ENCODE data around the gene LSM8.

LSM8 gene

DNA sequence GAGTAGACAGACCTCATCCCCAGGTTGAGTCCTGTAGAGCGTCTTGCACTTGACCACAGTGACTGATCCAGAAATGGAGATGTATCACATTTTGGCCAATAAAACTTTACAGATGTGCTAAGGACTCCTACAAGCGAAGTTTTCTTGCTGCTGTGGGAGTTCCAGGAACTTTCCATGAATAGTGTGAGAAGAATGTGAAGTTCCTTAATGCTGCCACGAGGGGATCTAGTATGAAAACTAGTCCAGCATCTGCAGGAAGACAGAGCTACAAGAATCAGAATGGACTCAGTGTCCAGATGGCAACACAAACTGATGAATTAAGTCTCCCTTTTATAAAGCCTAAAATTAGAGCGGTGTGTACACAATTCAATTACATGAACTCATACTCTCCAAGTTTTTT lies 14.8 kb upstream of the LSM8 start:
- Histone ChIP-seq H3K9me3 (ENCODE audit: insufficient read depth, low read depth, low read length) (no peaks in the 10 kb centered on the region), H3K9ac (ENCODE audit: low read depth, low read length) (no peak overlapping the region), H3K27me3 (ENCODE audit: insufficient read depth, low read length) (no peaks in the 10 kb centered on the region), H3K27ac (ENCODE audit: low read depth, low read length) (no peak overlapping the region), H3K36me3 (ENCODE audit: insufficient read depth, low read length) (no peaks in the 10 kb centered on the region), H3K4me3 (ENCODE audit: low read length) (no peak overlapping the region), H3K4me1 (ENCODE audit: insufficient read depth, low read length) (no peaks in the 10 kb centered on the region)
- 88% methylated on average over 4 of the region's 4 CpGs for WGBS

DNA sequence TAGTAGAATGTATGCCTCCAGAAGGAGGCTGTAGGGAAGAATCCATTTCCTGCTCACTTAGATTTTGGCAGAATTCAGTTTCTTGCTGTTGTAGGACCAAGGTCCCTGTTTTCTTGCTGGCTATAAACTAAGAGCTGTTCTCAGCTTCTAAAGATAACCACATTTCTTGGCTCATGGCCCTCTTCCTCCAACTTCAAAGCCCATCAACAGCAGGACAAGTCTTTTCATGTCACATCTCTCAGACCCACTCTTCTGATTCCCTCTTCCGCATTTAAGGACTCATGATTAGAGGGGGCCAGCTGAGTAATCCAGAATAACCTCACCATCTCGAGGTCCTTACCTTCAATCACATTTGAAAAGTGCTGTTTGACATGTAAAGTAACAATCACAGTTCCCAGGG lies 8.2 kb upstream of the LSM8 start:
- 69% methylated on average over 2 of the region's 2 CpGs for WGBS

DNA sequence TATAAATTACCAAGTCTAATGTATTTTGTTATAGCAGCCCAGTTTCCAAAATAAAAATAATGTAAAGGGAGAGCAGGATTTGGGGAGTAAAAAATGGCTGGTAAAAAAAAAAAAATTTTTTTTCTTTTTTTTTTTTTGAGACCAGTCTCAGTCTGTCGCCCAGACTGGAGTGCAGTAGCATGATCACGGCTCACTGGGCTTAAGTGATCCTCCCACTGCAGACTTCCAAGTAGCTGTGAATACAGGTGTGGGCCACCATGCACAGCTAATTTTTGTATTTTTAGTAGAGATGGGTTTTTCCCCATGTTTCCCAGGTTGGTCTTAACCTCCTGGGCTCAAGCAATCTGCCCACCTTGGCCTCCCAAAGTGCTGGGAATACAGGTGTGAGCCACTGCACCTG lies 4.8 kb upstream of the LSM8 start:
- Histone ChIP-seq H3K4me3 (ENCODE audit: low read length) (no peak overlapping the region), H3K36me3 (ENCODE audit: insufficient read depth, low read length) (no peaks in the 10 kb centered on the region), H3K27ac (ENCODE audit: low read depth, low read length) (no peak overlapping the region), H3K4me1 (ENCODE audit: insufficient read depth, low read length) (peaks cover 4% of the 10 kb centered on the region; the same call in 1 of the 2 replicates), H3K9me3 (ENCODE audit: insufficient read depth, low read depth, low read length) (no peaks in the 10 kb centered on the region), H3K27me3 (ENCODE audit: insufficient read depth, low read length) (no peaks in the 10 kb centered on the region), H3K9ac (ENCODE audit: low read depth, low read length) (no peak overlapping the region)
- 94% methylated on average over 2 of the region's 2 CpGs for WGBS

More for the DNA sequence above, 8.2 kb upstream of the LSM8 start:
- no peak overlapping the region for H3K27ac ChIP-seq (ENCODE audit: low read depth, low read length)
- no peak overlapping the region for H3K9ac ChIP-seq (ENCODE audit: low read depth, low read length)
- H3K4me3 ChIP-seq (ENCODE audit: low read length) = no peak overlapping the region
- H3K9me3 ChIP-seq (ENCODE audit: insufficient read depth, low read depth, low read length) = no peaks in the 10 kb centered on the region
- H3K27me3 ChIP-seq (ENCODE audit: insufficient read depth, low read length) = no peaks in the 10 kb centered on the region
- no peaks in the 10 kb centered on the region for H3K4me1 ChIP-seq (ENCODE audit: insufficient read depth, low read length)
- no peaks in the 10 kb centered on the region for H3K36me3 ChIP-seq (ENCODE audit: insufficient read depth, low read length)

DNA sequence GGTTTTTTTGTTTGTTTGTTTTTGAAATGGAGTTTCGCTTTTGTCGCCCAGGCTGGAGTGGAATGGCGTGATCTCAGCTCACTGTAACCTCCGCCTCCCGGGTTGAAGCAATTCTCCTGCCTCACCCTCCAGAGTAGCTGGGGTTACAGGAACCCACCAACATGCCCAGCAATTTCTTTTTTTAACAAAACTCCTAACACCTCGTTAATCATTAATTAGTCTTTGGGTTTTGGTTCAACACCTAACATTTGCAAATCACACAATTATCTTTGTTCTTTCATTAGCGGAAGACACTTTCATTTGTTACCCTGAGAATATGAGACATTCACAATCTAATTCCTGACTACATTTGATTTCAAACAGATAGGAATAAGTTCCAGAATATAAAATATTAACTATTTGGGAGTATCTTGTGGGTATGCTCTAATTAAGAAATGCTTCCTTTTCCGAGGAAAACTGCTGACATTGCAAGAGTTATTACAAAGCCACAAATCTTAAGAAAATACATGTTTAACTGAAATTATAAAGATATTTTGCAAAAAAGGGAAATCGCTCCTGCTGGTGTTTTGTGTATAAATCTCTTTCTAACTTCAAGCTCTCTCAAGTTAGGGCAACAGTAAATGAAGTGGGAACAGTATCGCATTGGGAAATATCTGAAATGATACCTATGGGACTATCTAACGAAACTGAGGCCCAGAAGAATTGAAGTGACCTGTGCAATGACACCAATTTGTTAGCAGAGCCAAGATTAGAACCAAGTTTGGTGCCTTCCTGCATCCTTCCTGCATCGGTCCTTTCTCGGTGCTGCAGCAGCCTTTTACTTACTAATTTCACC lies 1.2 kb upstream of the LSM8 start:
- Histone ChIP-seq H3K27ac (ENCODE audit: low read depth, low read length) (peak overlapping the region; percentile 86), H3K36me3 (ENCODE audit: insufficient read depth, low read length) (peaks cover 27% of the 10 kb centered on the region), H3K9ac (ENCODE audit: low read depth, low read length) (peak overlapping the region; percentile 97), H3K9me3 (ENCODE audit: insufficient read depth, low read depth, low read length) (no peaks in the 10 kb centered on the region), H3K4me3 (ENCODE audit: low read length) (peak overlapping the region; percentile 82), H3K27me3 (ENCODE audit: insufficient read depth, low read length) (no peaks in the 10 kb centered on the region), H3K4me1 (ENCODE audit: insufficient read depth, low read length) (peaks cover 9% of the 10 kb centered on the region; the same call in 1 of the 2 replicates)
- 83% methylated on average over 12 of the region's 13 CpGs for WGBS

DNA sequence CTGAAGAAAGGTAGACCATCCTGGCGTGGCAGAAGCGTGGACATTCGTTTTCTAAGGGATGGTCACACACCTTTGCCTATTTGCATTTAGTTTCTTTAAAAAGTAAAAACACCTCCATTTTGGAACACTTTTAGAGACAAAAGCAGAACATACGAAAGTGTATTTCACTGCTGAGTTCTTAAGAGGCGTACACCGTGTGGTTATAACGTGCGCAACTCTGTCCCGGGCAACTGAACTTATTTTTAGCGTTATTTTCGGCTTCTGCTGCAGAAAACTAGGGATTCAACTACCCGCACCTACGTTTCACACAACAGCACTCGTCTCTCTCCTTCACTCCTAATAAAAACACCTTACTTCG lies 557 bp upstream of the LSM8 start:
- Histone ChIP-seq H3K4me3 (ENCODE audit: low read length) (peak overlapping the region; percentile 82), H3K36me3 (ENCODE audit: insufficient read depth, low read length) (peaks cover 33% of the 10 kb centered on the region), H3K4me1 (ENCODE audit: insufficient read depth, low read length) (peaks cover 9% of the 10 kb centered on the region; the same call in 1 of the 2 replicates), H3K27me3 (ENCODE audit: insufficient read depth, low read length) (no peaks in the 10 kb centered on the region), H3K9me3 (ENCODE audit: insufficient read depth, low read depth, low read length) (no peaks in the 10 kb centered on the region), H3K27ac (ENCODE audit: low read depth, low read length) (peak overlapping the region; percentile 86), H3K9ac (ENCODE audit: low read depth, low read length) (peak overlapping the region; percentile 97)
- WGBS = 5% methylated on average over 15 of the region's 15 CpGs

DNA sequence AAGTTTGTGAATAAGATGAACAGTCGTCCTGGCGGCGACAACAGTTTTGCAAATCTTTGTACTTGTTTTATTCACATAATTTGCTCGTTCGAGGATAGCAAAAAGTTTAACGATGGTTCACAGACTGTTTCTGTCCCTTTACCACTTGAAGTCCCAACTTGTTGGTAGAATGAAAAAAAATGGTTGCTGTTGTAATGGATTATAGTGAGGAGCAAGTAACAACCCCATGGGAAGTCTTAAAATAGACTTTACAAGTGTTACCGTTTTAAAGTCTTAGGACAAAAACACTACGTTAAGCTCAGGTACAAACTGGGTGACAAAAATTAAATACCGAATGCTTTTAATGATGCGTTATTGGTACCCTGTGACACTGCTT lies 589 bp downstream of the LSM8 start:
- 10% methylated on average over 10 of the region's 10 CpGs for WGBS
- Histone ChIP-seq H3K36me3 (ENCODE audit: insufficient read depth, low read length) (peaks cover 44% of the 10 kb centered on the region), H3K27ac (ENCODE audit: low read depth, low read length) (peak overlapping the region; percentile 86)

DNA sequence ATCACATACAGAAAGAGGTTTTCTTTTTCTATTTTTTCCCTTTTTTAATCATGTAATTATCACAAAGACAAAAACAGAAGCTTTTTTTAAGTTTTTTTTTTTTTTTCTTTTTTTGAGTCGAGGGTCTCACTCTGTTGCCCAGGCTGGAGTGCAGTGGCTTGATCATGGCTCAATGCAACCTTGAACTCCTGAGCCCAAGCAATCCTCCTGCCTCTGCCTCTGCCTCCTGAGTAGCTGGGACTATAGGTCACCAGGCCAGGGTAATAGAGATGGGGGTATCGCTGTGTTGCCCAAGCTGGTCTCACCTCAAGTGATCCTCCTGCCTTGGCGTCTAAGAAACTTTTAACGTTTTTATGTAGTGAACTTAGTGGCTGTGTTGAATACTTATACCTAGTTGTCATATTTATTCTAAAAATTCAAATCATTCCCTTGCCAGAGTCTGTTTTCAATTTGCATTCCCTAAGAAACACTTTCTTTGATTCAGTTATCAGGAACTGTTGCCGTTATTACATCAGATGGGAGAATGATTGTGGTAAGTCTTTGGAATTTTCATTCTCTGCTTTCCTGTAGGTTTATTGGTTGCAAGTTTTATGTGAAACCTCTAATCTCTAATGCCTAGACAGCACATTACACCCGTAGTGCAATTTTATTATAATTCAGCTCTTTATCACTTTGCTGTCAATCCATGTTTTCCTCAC lies 1.3 kb downstream of the LSM8 start:
- WGBS = 87% methylated on average over 4 of the region's 6 CpGs
- Histone ChIP-seq H3K27me3 (ENCODE audit: insufficient read depth, low read length) (no peaks in the 10 kb centered on the region), H3K9ac (ENCODE audit: low read depth, low read length) (peak overlapping the region; percentile 97; the same call in 1 of the 2 replicates), H3K9me3 (ENCODE audit: insufficient read depth, low read depth, low read length) (no peaks in the 10 kb centered on the region), H3K4me3 (ENCODE audit: low read length) (peak overlapping the region; percentile 82), H3K36me3 (ENCODE audit: insufficient read depth, low read length) (peaks cover 52% of the 10 kb centered on the region), H3K27ac (ENCODE audit: low read depth, low read length) (no peak overlapping the region), H3K4me1 (ENCODE audit: insufficient read depth, low read length) (peaks cover 9% of the 10 kb centered on the region; the same call in 1 of the 2 replicates)

More for the DNA sequence above, 589 bp downstream of the LSM8 start:
- Histone ChIP-seq H3K27me3 (ENCODE audit: insufficient read depth, low read length) (no peaks in the 10 kb centered on the region), H3K4me3 (ENCODE audit: low read length) (peak overlapping the region; percentile 82), H3K4me1 (ENCODE audit: insufficient read depth, low read length) (peaks cover 9% of the 10 kb centered on the region; the same call in 1 of the 2 replicates), H3K9me3 (ENCODE audit: insufficient read depth, low read depth, low read length) (no peaks in the 10 kb centered on the region), H3K9ac (ENCODE audit: low read depth, low read length) (peak overlapping the region; percentile 97)

DNA sequence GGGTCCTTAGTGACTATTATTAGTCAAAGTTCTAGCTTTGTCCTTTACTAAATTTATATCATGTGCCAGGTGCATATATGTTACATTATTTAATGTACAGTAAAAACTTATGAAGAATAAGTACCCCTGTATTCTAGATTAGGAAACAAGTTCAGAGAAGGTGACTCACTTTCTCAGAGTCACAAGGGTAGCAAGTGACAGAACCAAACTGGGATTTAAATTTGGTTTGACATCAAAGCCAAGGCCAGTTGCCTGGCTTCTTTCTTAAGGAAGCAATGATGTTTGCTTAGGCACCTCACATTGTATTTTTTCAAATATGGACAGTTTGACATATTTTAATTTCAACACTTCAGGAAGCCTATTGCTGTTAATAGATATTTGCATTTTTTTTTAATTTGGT lies 2.5 kb downstream of the LSM8 start:
- Histone ChIP-seq H3K27me3 (ENCODE audit: insufficient read depth, low read length) (no peaks in the 10 kb centered on the region), H3K36me3 (ENCODE audit: insufficient read depth, low read length) (peaks cover 63% of the 10 kb centered on the region), H3K27ac (ENCODE audit: low read depth, low read length) (no peak overlapping the region), H3K9ac (ENCODE audit: low read depth, low read length) (no peak overlapping the region), H3K9me3 (ENCODE audit: insufficient read depth, low read depth, low read length) (no peaks in the 10 kb centered on the region), H3K4me1 (ENCODE audit: insufficient read depth, low read length) (peaks cover 9% of the 10 kb centered on the region; the same call in 1 of the 2 replicates), H3K4me3 (ENCODE audit: low read length) (no peak overlapping the region)

DNA sequence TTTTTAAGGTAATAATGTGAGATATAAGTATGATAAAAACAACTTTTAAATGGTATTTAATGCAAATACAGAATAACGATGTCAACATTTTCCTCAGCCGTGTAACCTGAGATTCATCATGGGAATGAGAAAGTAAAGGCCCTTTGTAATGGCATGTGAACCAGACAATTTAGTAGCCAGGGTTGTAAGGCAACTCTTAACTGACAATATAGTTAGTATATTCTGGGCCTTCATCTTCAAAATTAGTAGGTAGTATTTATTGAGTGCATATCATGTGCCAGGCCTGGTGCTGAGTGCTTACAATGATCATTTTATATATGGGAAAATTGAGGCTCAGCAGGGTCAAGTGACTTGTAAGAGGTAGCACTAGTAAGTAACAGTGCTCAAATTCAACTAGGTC lies 10.6 kb downstream of the LSM8 start:
- no peak overlapping the region for H3K4me3 ChIP-seq (ENCODE audit: low read length)
- no peaks in the 10 kb centered on the region for H3K9me3 ChIP-seq (ENCODE audit: insufficient read depth, low read depth, low read length)
- H3K36me3 ChIP-seq (ENCODE audit: insufficient read depth, low read length) = peaks cover 41% of the 10 kb centered on the region
- no peaks in the 10 kb centered on the region for H3K4me1 ChIP-seq (ENCODE audit: insufficient read depth, low read length)
- WGBS = 95% methylated on average over 2 of the region's 2 CpGs
- H3K27ac ChIP-seq (ENCODE audit: low read depth, low read length) = no peak overlapping the region
- H3K9ac ChIP-seq (ENCODE audit: low read depth, low read length) = no peak overlapping the region
- H3K27me3 ChIP-seq (ENCODE audit: insufficient read depth, low read length) = no peaks in the 10 kb centered on the region

DNA sequence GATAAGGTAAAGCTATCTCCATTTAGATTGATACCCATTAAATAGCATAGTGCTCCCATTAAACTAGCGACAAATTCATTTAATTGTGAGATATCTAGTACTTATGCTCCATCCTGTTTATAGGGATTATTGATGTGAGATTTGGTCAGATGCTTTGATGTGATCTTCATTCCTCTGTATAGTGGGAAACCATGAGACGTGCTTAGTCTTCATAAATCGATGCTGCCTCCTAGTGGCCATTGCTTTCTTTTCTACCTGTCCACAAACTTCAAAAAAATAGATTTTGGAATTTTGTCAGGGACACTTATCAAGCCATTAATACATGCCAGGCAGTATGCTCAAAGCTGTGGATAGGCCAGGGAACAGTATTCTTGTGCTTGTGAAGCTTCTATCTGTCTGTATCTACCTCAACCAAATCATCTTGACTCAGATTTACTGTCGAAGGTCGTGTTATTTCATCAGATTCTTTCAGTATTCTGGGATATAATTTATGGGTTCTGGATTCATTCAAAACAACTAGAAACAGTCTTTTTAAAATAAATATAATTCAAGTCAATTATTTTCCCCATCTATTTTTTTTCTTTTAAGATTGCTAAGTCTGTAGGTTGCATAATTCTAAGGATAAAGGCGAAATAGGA lies 12.0 kb downstream of the LSM8 start:
- no peaks in the 10 kb centered on the region for H3K9me3 ChIP-seq (ENCODE audit: insufficient read depth, low read depth, low read length)
- H3K4me3 ChIP-seq (ENCODE audit: low read length) = no peak overlapping the region
- H3K27ac ChIP-seq (ENCODE audit: low read depth, low read length) = no peak overlapping the region
- H3K27me3 ChIP-seq (ENCODE audit: insufficient read depth, low read length) = no peaks in the 10 kb centered on the region
- no peaks in the 10 kb centered on the region for H3K4me1 ChIP-seq (ENCODE audit: insufficient read depth, low read length)
- H3K36me3 ChIP-seq (ENCODE audit: insufficient read depth, low read length) = peaks cover 28% of the 10 kb centered on the region
- H3K9ac ChIP-seq (ENCODE audit: low read depth, low read length) = no peak overlapping the region
- 25% methylated on average over 2 of the region's 6 CpGs for WGBS

DNA sequence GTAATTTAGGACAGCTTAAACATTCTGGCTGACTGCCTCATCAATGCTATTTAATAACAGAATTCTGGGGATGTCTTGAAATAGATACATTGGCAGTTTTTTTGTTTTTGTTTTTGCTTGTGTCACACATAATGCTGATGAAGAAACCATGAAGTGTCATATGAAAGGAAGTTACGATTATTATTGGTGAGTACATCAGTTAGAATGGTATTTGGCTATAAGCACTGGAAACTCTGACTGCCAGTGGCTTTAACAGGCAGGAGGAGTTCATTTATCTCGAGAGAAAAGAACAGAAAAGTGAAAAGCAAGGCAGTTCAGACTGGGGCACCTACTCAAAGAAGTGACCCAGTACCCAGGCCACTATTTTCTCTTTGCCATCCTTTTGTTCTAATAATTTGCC lies 18.1 kb downstream of the LSM8 start:
- 82% methylated on average over 2 of the region's 2 CpGs for WGBS

More for the DNA sequence above, 18.1 kb downstream of the LSM8 start:
- H3K36me3 ChIP-seq (ENCODE audit: insufficient read depth, low read length) = no peaks in the 10 kb centered on the region
- H3K9ac ChIP-seq (ENCODE audit: low read depth, low read length) = no peak overlapping the region
- H3K27me3 ChIP-seq (ENCODE audit: insufficient read depth, low read length) = no peaks in the 10 kb centered on the region
- H3K9me3 ChIP-seq (ENCODE audit: insufficient read depth, low read depth, low read length) = no peaks in the 10 kb centered on the region
- H3K4me3 ChIP-seq (ENCODE audit: low read length) = no peak overlapping the region
- no peak overlapping the region for H3K27ac ChIP-seq (ENCODE audit: low read depth, low read length)
- H3K4me1 ChIP-seq (ENCODE audit: insufficient read depth, low read length) = no peaks in the 10 kb centered on the region
